K562 (cell line): ENCODE results near the gene HOXC5. TPM values are rescaled to one million over a fixed set of nuclear protein-coding genes. Genes with fewer than 3 reads are reported as not detected.

Experiments
- NR2C2 ChIP-seq, 2 experiments: fragments of 200-800 bp in 1 of 2; sonication (Bioruptor generic) in 1 of 2; sonication (generic) in 1 of 2; formaldehyde crosslinking in 1 of 2; IDR thresholded peaks; 2 replicates each; pipeline versions ENCODE4 v1.6.1 to v1.8.0; 2016 to 2022; ENCODE audit warnings: mild to moderate bottlenecking in 1 of 2, missing compliant biosample characterization in 1 of 2, missing genetic modification characterization in 1 of 2, missing genetic modification reagents in 1 of 2
- OTX1 ChIP-seq: fragments of 450-650 bp; formaldehyde crosslinking; IDR thresholded peaks from 2 replicates; pipeline ENCODE4 v1.4.0; 2022; ENCODE audit warnings: mild to moderate bottlenecking
- POLR3A ChIP-seq: IDR thresholded peaks from 2 replicates; pipeline ENCODE4 v1.6.1; 2011; ENCODE audit warnings: borderline replicate concordance, mild to moderate bottlenecking, moderate library complexity; ENCODE audit not compliant: insufficient read length, insufficient read depth; ENCODE audit errors: extremely low read depth
- PURB ChIP-seq: sonication (generic); formaldehyde crosslinking; IDR thresholded peaks from 2 replicates; pipeline ENCODE4 v1.9.0; 2021; ENCODE audit warnings: low read depth, mild to moderate bottlenecking, missing genetic modification reagents
- ZBTB7A ChIP-seq: IDR thresholded peaks from 2 replicates; pipeline ENCODE4 v1.6.1; 2011; ENCODE audit warnings: low read depth, mild to moderate bottlenecking, low read length, moderate library complexity, borderline replicate concordance; ENCODE audit not compliant: control insufficient read depth
- ZNF263 ChIP-seq: sonication (generic); formaldehyde crosslinking; IDR thresholded peaks from 2 replicates; pipeline ENCODE4 v1.8.0; 2022; ENCODE audit warnings: mild to moderate bottlenecking, missing genetic modification reagents, borderline replicate concordance
- microRNA counts: library from miRNA; unstranded; fragments of <30 nt; microRNA quantifications from one replicate; lab custom pipeline; 2016
- microRNA-seq: library from miRNA; unstranded; fragments of <30 nt; microRNA quantifications from one replicate; pipeline ENCODE4, GENCODE V29; 2018; ENCODE audit warnings: borderline microRNAs expressed
- polyA plus RNA-seq, 8 experiments: library from polyadenylated mRNA; depleted of rRNA in 4 of 8; stranded (reverse) in 5 of 8; unstranded in 3 of 8; fragments of >200 nt; fragmentation: Nextera tagmentation in 2 of 8; fragmentation: Illumina TruSeq in 1 of 8; extraction: Ambion mirVana in 2 of 8; extraction: Trizol in 1 of 8; gene quantifications; 2 replicates each; pipeline versions ENCODE4 v1.2.1 to v1.2.3, GENCODE V29; 2011 to 2014; ENCODE audit warnings: inconsistent platforms in 1 of 8, missing spikeins in 1 of 8
- small RNA-seq: library from RNA; depleted of rRNA; stranded (forward); fragments of <200 nt; gene quantifications from one replicate; pipeline ENCODE3, GENCODE V24; 2014
- total RNA-seq, 7 experiments: library from RNA; depleted of rRNA in 6 of 7; stranded (reverse); fragments of >200 nt in 6 of 7; fragmentation: Illumina TruSeq in 2 of 7; extraction: Trizol in 2 of 7; gene quantifications; 2 replicates each; pipeline versions ENCODE4 v1.2.1 to v1.2.3, GENCODE V29; 2011 to 2021; ENCODE audit warnings: low replicate concordance in 1 of 7
- TF ChIP-seq, protein P1 (sequence below): fragments of 200-800 bp; sonication (Bioruptor generic); IDR thresholded peaks from 2 replicates; pipeline ENCODE4 v1.6.1; 2017; ENCODE audit warnings: missing genetic modification characterization, missing compliant biosample characterization
- TF ChIP-seq, protein P2 (sequence below): fragments of 250-450 bp; sonication (Bioruptor Pico); IDR thresholded peaks from 2 replicates; pipeline ENCODE4 v1.5.0; 2021; ENCODE audit warnings: mild to moderate bottlenecking, borderline replicate concordance

The HOXC5 gene
- total and polyA plus RNA-seq, 9 of the 15 experiments (the other 6 are each of a cell fraction or from before 2014, with no cell fraction given) = 0.10 to 0.44 (median 0.18) TPM; not detected in 4

DNA sequence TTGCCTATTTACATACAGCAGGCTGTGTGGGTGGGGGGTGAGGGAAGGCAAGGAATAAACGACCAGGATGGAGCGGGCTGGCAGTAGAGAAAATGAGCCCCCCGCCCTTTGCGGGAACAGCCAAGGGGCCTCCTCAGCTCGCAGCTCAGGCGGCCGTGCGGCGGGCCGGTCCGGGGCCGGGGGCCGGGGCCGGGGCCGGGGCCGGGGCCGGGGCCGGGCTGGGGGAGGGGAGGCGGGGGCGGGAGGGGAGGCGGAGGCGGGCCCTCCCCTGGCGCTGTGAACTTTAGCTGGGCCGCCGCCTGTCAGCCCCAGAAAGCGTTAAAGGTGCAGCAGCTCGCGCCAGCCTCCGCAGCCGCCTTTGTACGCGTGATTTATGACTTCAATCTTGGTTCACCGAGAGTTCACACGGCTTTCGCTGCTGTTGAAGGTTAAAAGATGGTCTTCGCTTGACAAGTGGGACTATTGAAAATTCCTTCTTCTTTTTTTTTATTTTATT is 49.6 kb downstream of the HOXC5 start (continued):
- TF ChIP-seq, protein P1, sequence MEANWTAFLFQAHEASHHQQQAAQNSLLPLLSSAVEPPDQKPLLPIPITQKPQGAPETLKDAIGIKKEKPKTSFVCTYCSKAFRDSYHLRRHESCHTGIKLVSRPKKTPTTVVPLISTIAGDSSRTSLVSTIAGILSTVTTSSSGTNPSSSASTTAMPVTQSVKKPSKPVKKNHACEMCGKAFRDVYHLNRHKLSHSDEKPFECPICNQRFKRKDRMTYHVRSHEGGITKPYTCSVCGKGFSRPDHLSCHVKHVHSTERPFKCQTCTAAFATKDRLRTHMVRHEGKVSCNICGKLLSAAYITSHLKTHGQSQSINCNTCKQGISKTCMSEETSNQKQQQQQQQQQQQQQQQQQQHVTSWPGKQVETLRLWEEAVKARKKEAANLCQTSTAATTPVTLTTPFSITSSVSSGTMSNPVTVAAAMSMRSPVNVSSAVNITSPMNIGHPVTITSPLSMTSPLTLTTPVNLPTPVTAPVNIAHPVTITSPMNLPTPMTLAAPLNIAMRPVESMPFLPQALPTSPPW (CRISPR knock-in tag) = peak; percentile 41
- TF ChIP-seq PURB (CRISPR knock-in tag) (no peak), ZNF263 (CRISPR knock-in tag) (no peak), NR2C2 (CRISPR knock-in tag; IDR thresholded peaks at IDR 0.05) (no peak), NR2C2 (tag; IDR thresholded peaks at IDR 0.05) (0 out of 2 replicates have a peak, but pooled peaks have one; percentile 18), ZBTB7A (peak; percentile 63; the same call in 1 of the 2 replicates), POLR3A (no peak), OTX1 (CRISPR knock-in tag) (no peak)
- TF ChIP-seq, protein P2, sequence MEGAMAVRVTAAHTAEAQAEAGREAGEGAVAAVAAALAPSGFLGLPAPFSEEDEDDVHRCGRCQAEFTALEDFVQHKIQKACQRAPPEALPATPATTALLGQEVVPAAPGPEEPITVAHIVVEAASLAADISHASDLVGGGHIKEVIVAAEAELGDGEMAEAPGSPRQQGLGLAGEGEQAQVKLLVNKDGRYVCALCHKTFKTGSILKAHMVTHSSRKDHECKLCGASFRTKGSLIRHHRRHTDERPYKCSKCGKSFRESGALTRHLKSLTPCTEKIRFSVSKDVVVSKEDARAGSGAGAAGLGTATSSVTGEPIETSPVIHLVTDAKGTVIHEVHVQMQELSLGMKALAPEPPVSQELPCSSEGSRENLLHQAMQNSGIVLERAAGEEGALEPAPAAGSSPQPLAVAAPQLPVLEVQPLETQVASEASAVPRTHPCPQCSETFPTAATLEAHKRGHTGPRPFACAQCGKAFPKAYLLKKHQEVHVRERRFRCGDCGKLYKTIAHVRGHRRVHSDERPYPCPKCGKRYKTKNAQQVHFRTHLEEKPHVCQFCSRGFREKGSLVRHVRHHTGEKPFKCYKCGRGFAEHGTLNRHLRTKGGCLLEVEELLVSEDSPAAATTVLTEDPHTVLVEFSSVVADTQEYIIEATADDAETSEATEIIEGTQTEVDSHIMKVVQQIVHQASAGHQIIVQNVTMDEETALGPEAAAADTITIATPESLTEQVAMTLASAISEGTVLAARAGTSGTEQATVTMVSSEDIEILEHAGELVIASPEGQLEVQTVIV = no peak

MicroRNA genes within 50 kb of the gene (microRNA counts, 767-probe panel; counts per million panel counts)
- microRNA hsa-miR-196a-5p (lab: Ali Mortazavi, UCI) = 3,672 counts per million, percentile 77 among the panel's probes with 10 or more counts
- not detected for microRNA hsa-miR-615-3p (lab: Ali Mortazavi, UCI)
- not detected for microRNA hsa-miR-615-5p (lab: Ali Mortazavi, UCI)

Small RNA genes within 50 kb of the gene (microRNA-seq; reads per million reads assigned to microRNA genes)
- gene MIR196A2 (149 reads per million, percentile 82 among the genes with 10 or more reads in this experiment), gene MIR615 (15.6 reads per million, percentile 62 among the genes with 10 or more reads in this experiment)

Small RNA genes within 50 kb of the gene (small RNA-seq; reads per million reads assigned to genes)
- gene HOXC5 (not detected), gene MIR196A2 (7.5 reads per million, percentile 94 among the genes with 10 or more reads in this experiment), gene MIR615 (8.7 reads per million, percentile 95 among the genes with 10 or more reads in this experiment)

Other genes starting within 250 kb of the HOXC5 start
Only the 7 nearest of the 12 such genes appear.
- gene HOXC11, start 59.9 kb upstream of the HOXC5 start, total RNA-seq (2014; rRNA removed) = not detected in 2 replicates
- not detected in 2 replicates for gene HOXC11, start 59.9 kb upstream of the HOXC5 start, total RNA-seq (2014; rRNA removed; fragmentation: Illumina TruSeq; extraction: Trizol)
- not detected in 2 replicates for gene HOXC11, start 59.9 kb upstream of the HOXC5 start, total RNA-seq (2015; rRNA removed; fragmentation: Illumina TruSeq; extraction: Trizol)
- gene HOXC11, start 59.9 kb upstream of the HOXC5 start, total RNA-seq (2021) = not detected in 2 replicates
- 0.04 TPM in 1 of 2 replicates, not detected in the other for gene HOXC11, start 59.9 kb upstream of the HOXC5 start, polyA plus RNA-seq (2011; rRNA removed)
- not detected in 2 replicates for gene HOXC11, start 59.9 kb upstream of the HOXC5 start, polyA plus RNA-seq (2014; fragmentation: Illumina TruSeq; extraction: Trizol)
- not detected for gene HOXC11, start 59.9 kb upstream of the HOXC5 start, polyA plus RNA-seq (2014; fragmentation: Nextera tagmentation; extraction: Ambion mirVana)
- not detected in 2 replicates for gene HOXC11, start 59.9 kb upstream of the HOXC5 start, polyA plus RNA-seq (2014; rRNA removed)
- gene HOTAIR, start 58.1 kb upstream of the HOXC5 start, total RNA-seq (2014; rRNA removed) = not detected in 2 replicates
- gene HOTAIR, start 58.1 kb upstream of the HOXC5 start, total RNA-seq (2014; rRNA removed; fragmentation: Illumina TruSeq; extraction: Trizol) = not detected in 2 replicates
- gene HOTAIR, start 58.1 kb upstream of the HOXC5 start, total RNA-seq (2015; rRNA removed; fragmentation: Illumina TruSeq; extraction: Trizol) = not detected in 2 replicates
- not detected in 2 replicates for gene HOTAIR, start 58.1 kb upstream of the HOXC5 start, total RNA-seq (2021)
- gene HOTAIR, start 58.1 kb upstream of the HOXC5 start, polyA plus RNA-seq (2011; rRNA removed) = 0.03 and 0.04 TPM in 2 replicates
- not detected in 2 replicates for gene HOTAIR, start 58.1 kb upstream of the HOXC5 start, polyA plus RNA-seq (2014; fragmentation: Illumina TruSeq; extraction: Trizol)
- gene HOTAIR, start 58.1 kb upstream of the HOXC5 start, polyA plus RNA-seq (2014; fragmentation: Nextera tagmentation; extraction: Ambion mirVana) = not detected
- gene HOTAIR, start 58.1 kb upstream of the HOXC5 start, polyA plus RNA-seq (2014; rRNA removed) = 0.15 TPM in 1 of 2 replicates, not detected in the other
- gene HOXC10, start 47.9 kb upstream of the HOXC5 start, total RNA-seq (2014; rRNA removed) = 0.08 and 0.14 TPM in 2 replicates
- not detected in 2 replicates for gene HOXC10, start 47.9 kb upstream of the HOXC5 start, total RNA-seq (2014; rRNA removed; fragmentation: Illumina TruSeq; extraction: Trizol)
- gene HOXC10, start 47.9 kb upstream of the HOXC5 start, total RNA-seq (2015; rRNA removed; fragmentation: Illumina TruSeq; extraction: Trizol) = 0.23 TPM in 1 of 2 replicates, not detected in the other
- 0.35 and 0.69 TPM in 2 replicates for gene HOXC10, start 47.9 kb upstream of the HOXC5 start, total RNA-seq (2021)
- 0.08 and 0.13 TPM in 2 replicates for gene HOXC10, start 47.9 kb upstream of the HOXC5 start, polyA plus RNA-seq (2011; rRNA removed)
- 0.37 and 0.77 TPM in 2 replicates for gene HOXC10, start 47.9 kb upstream of the HOXC5 start, polyA plus RNA-seq (2014; fragmentation: Illumina TruSeq; extraction: Trizol)
- under 1 TPM; 0.25 to 0.42 TPM for gene HOXC10, start 47.9 kb upstream of the HOXC5 start, polyA plus RNA-seq (2014; fragmentation: Nextera tagmentation; extraction: Ambion mirVana)
- 0.63 and 0.73 TPM in 2 replicates for gene HOXC10, start 47.9 kb upstream of the HOXC5 start, polyA plus RNA-seq (2014; rRNA removed)
- gene HOXC9, start 32.9 kb upstream of the HOXC5 start, total RNA-seq (2014; rRNA removed) = 10.5 and 13.9 TPM in 2 replicates
- 5.7 and 8.0 TPM in 2 replicates for gene HOXC9, start 32.9 kb upstream of the HOXC5 start, total RNA-seq (2014; rRNA removed; fragmentation: Illumina TruSeq; extraction: Trizol)
- gene HOXC9, start 32.9 kb upstream of the HOXC5 start, total RNA-seq (2015; rRNA removed; fragmentation: Illumina TruSeq; extraction: Trizol) = 10.4 and 10.9 TPM in 2 replicates
- 9.3 and 9.9 TPM in 2 replicates for gene HOXC9, start 32.9 kb upstream of the HOXC5 start, total RNA-seq (2021)
- gene HOXC9, start 32.9 kb upstream of the HOXC5 start, polyA plus RNA-seq (2011; rRNA removed) = 1.1 and 1.7 TPM in 2 replicates
- gene HOXC9, start 32.9 kb upstream of the HOXC5 start, polyA plus RNA-seq (2014; fragmentation: Illumina TruSeq; extraction: Trizol) = 8.8 and 9.9 TPM in 2 replicates
- gene HOXC9, start 32.9 kb upstream of the HOXC5 start, polyA plus RNA-seq (2014; fragmentation: Nextera tagmentation; extraction: Ambion mirVana) = 1 to 10 TPM; 1.9 to 2.2 TPM
- gene HOXC9, start 32.9 kb upstream of the HOXC5 start, polyA plus RNA-seq (2014; rRNA removed) = 5.1 and 10.4 TPM in 2 replicates
- 0.32 and 0.57 TPM in 2 replicates for gene HOXC8, start 24.1 kb upstream of the HOXC5 start, total RNA-seq (2014; rRNA removed)
- 0.62 and 0.80 TPM in 2 replicates for gene HOXC8, start 24.1 kb upstream of the HOXC5 start, total RNA-seq (2014; rRNA removed; fragmentation: Illumina TruSeq; extraction: Trizol)
- gene HOXC8, start 24.1 kb upstream of the HOXC5 start, total RNA-seq (2015; rRNA removed; fragmentation: Illumina TruSeq; extraction: Trizol) = 0.53 and 0.76 TPM in 2 replicates
- gene HOXC8, start 24.1 kb upstream of the HOXC5 start, total RNA-seq (2021) = 0.72 and 0.95 TPM in 2 replicates
- gene HOXC8, start 24.1 kb upstream of the HOXC5 start, polyA plus RNA-seq (2011; rRNA removed) = 0.57 TPM in 2 replicates
- 1.3 and 1.4 TPM in 2 replicates for gene HOXC8, start 24.1 kb upstream of the HOXC5 start, polyA plus RNA-seq (2014; fragmentation: Illumina TruSeq; extraction: Trizol)
- gene HOXC8, start 24.1 kb upstream of the HOXC5 start, polyA plus RNA-seq (2014; fragmentation: Nextera tagmentation; extraction: Ambion mirVana) = under 1 TPM; 0.20 to 0.21 TPM
- gene HOXC8, start 24.1 kb upstream of the HOXC5 start, polyA plus RNA-seq (2014; rRNA removed) = 0.94 and 1.1 TPM in 2 replicates
- 0.73 and 1.00 TPM in 2 replicates for gene HOXC6, start 4.6 kb upstream of the HOXC5 start, total RNA-seq (2014; rRNA removed)
- gene HOXC6, start 4.6 kb upstream of the HOXC5 start, total RNA-seq (2014; rRNA removed; fragmentation: Illumina TruSeq; extraction: Trizol) = 0.57 and 1.0 TPM in 2 replicates
- 1.4 TPM in 2 replicates for gene HOXC6, start 4.6 kb upstream of the HOXC5 start, total RNA-seq (2015; rRNA removed; fragmentation: Illumina TruSeq; extraction: Trizol)
- 3.2 and 4.0 TPM in 2 replicates for gene HOXC6, start 4.6 kb upstream of the HOXC5 start, total RNA-seq (2021)
- 2.0 and 2.8 TPM in 2 replicates for gene HOXC6, start 4.6 kb upstream of the HOXC5 start, polyA plus RNA-seq (2011; rRNA removed)
- gene HOXC6, start 4.6 kb upstream of the HOXC5 start, polyA plus RNA-seq (2014; fragmentation: Illumina TruSeq; extraction: Trizol) = 3.4 and 3.5 TPM in 2 replicates
- gene HOXC6, start 4.6 kb upstream of the HOXC5 start, polyA plus RNA-seq (2014; fragmentation: Nextera tagmentation; extraction: Ambion mirVana) = under 1 TPM; 0.06 to 0.13 TPM
- 2.3 and 3.5 TPM in 2 replicates for gene HOXC6, start 4.6 kb upstream of the HOXC5 start, polyA plus RNA-seq (2014; rRNA removed)
- gene HOXC4, start 20.8 kb downstream of the HOXC5 start, total RNA-seq (2014; rRNA removed) = 0.41 and 0.50 TPM in 2 replicates
- 0.25 and 0.41 TPM in 2 replicates for gene HOXC4, start 20.8 kb downstream of the HOXC5 start, total RNA-seq (2014; rRNA removed; fragmentation: Illumina TruSeq; extraction: Trizol)
- 0.30 and 0.58 TPM in 2 replicates for gene HOXC4, start 20.8 kb downstream of the HOXC5 start, total RNA-seq (2015; rRNA removed; fragmentation: Illumina TruSeq; extraction: Trizol)
- gene HOXC4, start 20.8 kb downstream of the HOXC5 start, total RNA-seq (2021) = 0.75 and 1.1 TPM in 2 replicates
- gene HOXC4, start 20.8 kb downstream of the HOXC5 start, polyA plus RNA-seq (2011; rRNA removed) = 0.38 and 0.73 TPM in 2 replicates
- 0.36 and 0.71 TPM in 2 replicates for gene HOXC4, start 20.8 kb downstream of the HOXC5 start, polyA plus RNA-seq (2014; fragmentation: Illumina TruSeq; extraction: Trizol)
- gene HOXC4, start 20.8 kb downstream of the HOXC5 start, polyA plus RNA-seq (2014; fragmentation: Nextera tagmentation; extraction: Ambion mirVana) = under 1 TPM in 1 of 2 experiments, not detected in 1; 0.06 TPM
- gene HOXC4, start 20.8 kb downstream of the HOXC5 start, polyA plus RNA-seq (2014; rRNA removed) = 0.70 and 1.5 TPM in 2 replicates